SW480 (cell line): Measurements from ENCODE around the gene SEPSECS.

ENCODE experiments used
- DNase-seq: peaks from one replicate; pipeline ENCODE4 v3.0.0-alpha.2; 2016; ENCODE audit warnings: low spot score

Gene SEPSECS

GRCh38 chr4:25155947-25156346 is 4.3 kb downstream of the SEPSECS start:
- no peak for DNase-seq

GRCh38 chr4:25154594-25155265 is 5.5 kb downstream of the SEPSECS start:
- peak; percentile 39 for DNase-seq

- DNase-seq: no peak
Measured at GRCh38 chr4:25146076-25146475, 14.2 kb downstream of the SEPSECS start.

GRCh38 chr4:25144870-25145481 is 15.3 kb downstream of the SEPSECS start:
- DNase-seq: no peak

GRCh38 chr4:25142468-25142867 is 17.8 kb downstream of the SEPSECS start:
- DNase-seq: no peak

GRCh38 chr4:25141592-25141991 is 18.7 kb downstream of the SEPSECS start:
- DNase-seq: no peak

GRCh38 chr4:25133132-25133531 is 27.1 kb downstream of the SEPSECS start:
- no peak for DNase-seq

- DNase-seq: no peak
Measured at GRCh38 chr4:25131926-25132325, 28.3 kb downstream of the SEPSECS start.

GRCh38 chr4:25131381-25131780 is 28.9 kb downstream of the SEPSECS start:
- no peak for DNase-seq

GRCh38 chr4:25129917-25130316 is 30.3 kb downstream of the SEPSECS start:
- no peak for DNase-seq

GRCh38 chr4:25128671-25129070 is 31.6 kb downstream of the SEPSECS start:
- DNase-seq: no peak

- DNase-seq: no peak
Measured at GRCh38 chr4:25123236-25123635, 37.0 kb downstream of the SEPSECS start.

- DNase-seq: no peak
Measured at GRCh38 chr4:25120146-25120940, 39.9 kb downstream of the SEPSECS start.

- DNase-seq: no peak
Measured at GRCh38 chr4:25117716-25118472, 42.4 kb downstream of the SEPSECS start.

- DNase-seq: no peak
Measured at GRCh38 chr4:25117274-25117673, 43.0 kb downstream of the SEPSECS start.

GRCh38 chr4:25113915-25114904 is 46.0 kb downstream of the SEPSECS start:
- DNase-seq: no peak

GRCh38 chr4:25112995-25113380 is 47.3 kb downstream of the SEPSECS start:
- DNase-seq: no peak

- DNase-seq: no peak
Measured at GRCh38 chr4:25112366-25112994, 47.8 kb downstream of the SEPSECS start.

- no peak for DNase-seq
Measured at GRCh38 chr4:25111648-25112196, 48.5 kb downstream of the SEPSECS start.
